ENCODE data around the gene COPG2. TPM values are rescaled to one million over a fixed set of nuclear protein-coding genes. Genes with fewer than 3 reads are reported as not detected.
"Not testable (repeated sequence)": the region's sequence is repeated elsewhere in the genome, so short reads cannot be mapped to it uniquely, and the experiment has no call there.

COPG2 gene
- polyA plus RNA-seq, 2 of the 4 experiments (the other 2 are of a cell fraction), result 17.1 to 39.5 TPM

GRCh38 chr7:130695840-130696239, 27.3 kb upstream of the COPG2 start:
- Histone ChIP-seq H3K4me2 (no peak overlapping the region), H3K4me3 (no peak overlapping the region), H3K4me1 (no peaks in the 10 kb centered on the region), H3K9me3 (no peaks in the 10 kb centered on the region), H3K27ac (no peak overlapping the region)
- TF ChIP-seq RAD21 (conservative IDR thresholded peaks at IDR 0.05 in 1 of 2, IDR thresholded peaks at IDR 0.05 in 1 of 2) (peak; percentile 45 to 63), SMC3 (IDR thresholded peaks at IDR 0.05) (peak; percentile 61), POLR2AphosphoS2 (conservative IDR thresholded peaks at IDR 0.05; ENCODE audit: low read length) (no peak), CTCF (IDR thresholded peaks at IDR 0.05) (peak; percentile 66)
- ATAC-seq (peak; percentile 76 to 80), FAIRE-seq (no peak), DNase-seq (ENCODE audit: low read depth in 1 of 2, low spot score in 1 of 2) (peak; percentile 57 to 64)
- CTCF ChIA-PET, result interaction anchor here (1.1 to 1.4 kb wide), 2 partner anchors 12 to 14 kb away, joined by 4 read pairs; no protein-coding TSS in a partner anchor
- POLR2A ChIA-PET, result no interaction called here
- WGBS (ENCODE audit: missing lambda C conversion rate), result 43% methylated on average over 2 of the region's 2 CpGs

DNA sequence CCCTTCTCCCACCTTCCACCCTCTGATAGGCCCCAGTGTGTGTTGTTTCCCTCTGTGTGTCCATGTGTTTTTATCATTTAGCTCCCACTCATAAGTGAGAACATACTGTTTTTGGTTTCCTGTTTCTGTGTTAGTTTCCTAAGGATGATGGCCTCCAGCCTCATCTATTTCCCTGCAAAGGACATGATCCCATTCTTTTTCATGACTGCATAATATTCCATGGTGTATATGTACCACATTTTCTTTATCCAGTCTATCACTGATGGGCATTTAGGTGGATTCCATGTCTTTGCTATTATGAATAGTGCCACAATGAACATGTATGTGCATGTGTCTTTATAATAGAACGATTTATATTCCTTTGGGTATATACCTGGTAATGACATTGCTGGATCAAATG, 23.8 kb upstream of the COPG2 start:
- H3K4me1 ChIP-seq; H3K4me2 ChIP-seq; POLR2A ChIA-PET; CTCF ChIA-PET; H3K4me3 ChIP-seq; DNase-seq (ENCODE audit: low read depth in 1 of 2, low spot score in 1 of 2); H3K27ac ChIP-seq; FAIRE-seq; ATAC-seq: not testable (repeated sequence)
- WGBS (ENCODE audit: missing lambda C conversion rate), result 19% methylated on average over 1 of the region's 1 CpG
- peaks cover 24% of the 10 kb centered on the region; the same call in 2 of the 3 replicates for H3K9me3 ChIP-seq

DNA sequence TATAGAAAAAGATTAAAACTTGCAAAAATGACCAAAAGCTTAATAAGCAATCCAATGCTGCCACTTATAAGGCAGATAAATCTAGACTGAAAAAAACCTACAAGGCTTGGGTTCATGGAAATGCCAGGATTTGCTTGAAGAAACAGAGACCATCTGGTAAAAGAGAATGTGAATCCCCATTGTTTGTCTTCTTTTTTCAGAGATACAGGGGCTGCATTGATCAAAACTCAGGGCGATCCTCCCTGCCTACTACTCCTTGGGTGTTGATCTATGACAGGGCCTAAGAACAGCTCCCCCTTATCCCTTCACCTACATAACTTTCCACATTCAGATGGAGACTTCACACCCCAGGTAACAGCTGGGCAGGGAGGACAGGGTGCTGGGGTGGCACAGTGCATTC, 21.1 kb upstream of the COPG2 start:
- Histone ChIP-seq H3K4me1 (no peaks in the 10 kb centered on the region), H3K4me2 (no peak overlapping the region), H3K9me3 (peaks cover 24% of the 10 kb centered on the region; the same call in 2 of the 3 replicates), H3K4me3 (no peak overlapping the region), H3K27ac (no peak overlapping the region)
- ChIA-PET CTCF (no interaction called here), POLR2A (no interaction called here)
- ATAC-seq (no peak), FAIRE-seq (no peak), DNase-seq (ENCODE audit: low read depth in 1 of 2, low spot score in 1 of 2) (peak in 1 of 2 experiments; percentile 2)
- WGBS (ENCODE audit: missing lambda C conversion rate), result 9% methylated on average over 1 of the region's 1 CpG
- TF ChIP-seq, protein P1, sequence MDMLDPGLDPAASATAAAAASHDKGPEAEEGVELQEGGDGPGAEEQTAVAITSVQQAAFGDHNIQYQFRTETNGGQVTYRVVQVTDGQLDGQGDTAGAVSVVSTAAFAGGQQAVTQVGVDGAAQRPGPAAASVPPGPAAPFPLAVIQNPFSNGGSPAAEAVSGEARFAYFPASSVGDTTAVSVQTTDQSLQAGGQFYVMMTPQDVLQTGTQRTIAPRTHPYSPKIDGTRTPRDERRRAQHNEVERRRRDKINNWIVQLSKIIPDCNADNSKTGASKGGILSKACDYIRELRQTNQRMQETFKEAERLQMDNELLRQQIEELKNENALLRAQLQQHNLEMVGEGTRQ (IDR thresholded peaks at IDR 0.05), result no peak

- Histone ChIP-seq H3K4me3 (no peak overlapping the region), H3K4me2 (no peak overlapping the region), H3K4me1 (no peaks in the 10 kb centered on the region), H3K27ac (no peak overlapping the region), H3K9me3 (peaks cover 4% of the 10 kb centered on the region; the same call in 1 of the 3 replicates)
- 90% methylated on average over 2 of the region's 2 CpGs for WGBS (ENCODE audit: missing lambda C conversion rate)
- FAIRE-seq (no peak), DNase-seq (ENCODE audit: low read depth in 1 of 2, low spot score in 1 of 2) (no peak), ATAC-seq (no peak)
- POLR2A ChIA-PET, result no interaction called here
- CTCF ChIA-PET, result no interaction called here
- no peak for TF ChIP-seq CBX2 (IDR thresholded peaks at IDR 0.05; ENCODE audit: borderline replicate concordance, low read depth)
- TF ChIP-seq ZNF302 (CRISPR knock-in tag; IDR thresholded peaks at IDR 0.05), result no peak
- TF ChIP-seq MAZ (IDR thresholded peaks at IDR 0.05; ENCODE audit: borderline replicate concordance, low read depth, low read length), result no peak
- TF ChIP-seq RNF2 (IDR thresholded peaks at IDR 0.05; ENCODE audit: borderline replicate concordance, low read depth), result no peak
- TF ChIP-seq RARB (CRISPR knock-in tag; IDR thresholded peaks at IDR 0.05), result no peak
- TF ChIP-seq, protein P2, sequence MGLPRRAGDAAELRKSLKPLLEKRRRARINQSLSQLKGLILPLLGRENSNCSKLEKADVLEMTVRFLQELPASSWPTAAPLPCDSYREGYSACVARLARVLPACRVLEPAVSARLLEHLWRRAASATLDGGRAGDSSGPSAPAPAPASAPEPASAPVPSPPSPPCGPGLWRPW (IDR thresholded peaks at IDR 0.05), result no peak
- TF ChIP-seq ESRRA (IDR thresholded peaks at IDR 0.05; ENCODE audit: borderline replicate concordance, low read length), result no peak
- no peak for TF ChIP-seq PHF8 (IDR thresholded peaks at IDR 0.05; ENCODE audit: borderline replicate concordance, low read depth)
- no peak for TF ChIP-seq HEYL (CRISPR knock-in tag; IDR thresholded peaks at IDR 0.05)
- TF ChIP-seq CTCF (IDR thresholded peaks at IDR 0.05), result no peak
These were observed 14.5 kb upstream of the COPG2 start for GRCh38 chr7:130683026-130683425.

All from A549 (cell line).